Ammon's horn (tissue), 1 donor: Measurements from ENCODE around the gene MSL2.
"Not testable (repeated sequence)": the region's sequence is repeated elsewhere in the genome, so short reads cannot be mapped to it uniquely, and the experiment has no call there.

Experiments
- DNase-seq: peaks from one replicate; pipeline ENCODE4 v3.0.0-alpha.2; 2016; ENCODE audit warnings: low spot score

Gene MSL2

DNA sequence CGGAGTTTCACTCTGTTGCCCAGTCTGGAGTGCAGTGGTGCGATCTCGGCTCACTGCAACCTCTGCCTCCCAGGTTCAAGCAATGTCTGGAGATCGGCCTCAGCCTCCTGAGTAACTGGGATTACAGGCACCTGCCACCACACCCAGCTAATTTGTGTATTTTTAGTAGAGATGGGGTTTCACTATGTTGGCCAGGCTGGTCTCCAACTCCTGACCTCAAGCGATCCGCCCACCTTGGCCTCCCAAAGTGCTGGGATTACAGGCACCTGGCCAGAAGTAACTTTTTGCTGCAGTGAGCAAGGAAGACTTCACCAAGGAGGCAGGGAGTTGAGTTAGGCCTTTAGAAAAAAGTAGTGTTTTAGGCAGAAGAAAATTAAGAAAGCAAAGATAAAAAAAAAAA lies 3.9 kb downstream of the MSL2 start:
- not testable (repeated sequence) for DNase-seq

DNA sequence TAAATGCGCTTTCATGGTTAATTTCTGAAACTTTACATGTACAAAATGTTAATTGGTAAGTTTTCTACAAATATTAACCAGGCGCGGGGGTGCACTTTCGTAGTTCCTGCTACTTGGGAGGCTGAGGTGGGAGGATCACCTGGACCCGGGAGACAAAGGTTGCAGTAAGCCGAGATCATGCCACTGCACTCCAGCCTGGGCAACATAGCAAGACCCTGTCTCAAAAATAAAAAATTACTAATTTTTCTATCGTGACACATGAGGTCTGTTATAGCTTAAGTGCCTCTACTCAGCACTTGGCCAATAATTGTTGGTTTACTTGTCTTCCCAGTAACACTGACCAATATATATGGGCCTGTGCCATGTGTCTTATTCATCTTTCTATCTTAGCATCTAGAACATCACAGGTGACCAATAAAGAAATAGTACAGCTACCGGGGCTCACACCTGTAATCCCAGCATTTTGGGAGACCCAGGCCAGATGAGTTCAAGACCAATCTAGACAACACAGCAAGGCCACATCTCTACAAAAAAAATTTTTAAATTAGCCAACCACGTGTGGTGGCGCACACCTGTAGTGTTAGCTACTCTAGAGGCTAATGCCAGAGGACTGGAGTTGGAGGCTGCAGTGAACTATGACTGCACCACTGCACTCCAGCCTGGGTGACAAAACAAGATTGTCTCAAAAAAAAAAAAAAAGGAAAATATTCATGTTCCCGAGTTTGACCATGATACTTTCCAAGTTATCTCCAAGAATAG lies 6.1 kb downstream of the MSL2 start:
- no peak for DNase-seq

DNA sequence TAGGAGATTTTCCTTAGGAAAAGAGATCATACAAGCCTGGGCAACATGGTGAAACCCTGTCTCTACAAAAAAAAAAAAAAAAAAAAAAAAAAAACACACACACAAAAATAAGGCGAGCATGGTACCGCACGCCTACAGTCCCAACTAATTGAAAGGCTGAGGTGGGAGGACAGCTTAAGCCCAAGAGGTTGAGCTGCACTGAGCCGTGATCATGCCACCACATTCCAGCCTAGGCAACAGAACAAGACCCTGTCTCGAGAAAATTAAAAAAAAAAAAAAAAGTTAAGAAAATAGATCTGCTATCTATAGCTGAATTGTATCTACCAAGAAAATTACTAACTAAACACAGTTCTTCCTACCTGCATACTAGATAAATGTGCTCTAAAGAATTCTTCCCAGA lies 7.1 kb downstream of the MSL2 start:
- DNase-seq = no peak

DNA sequence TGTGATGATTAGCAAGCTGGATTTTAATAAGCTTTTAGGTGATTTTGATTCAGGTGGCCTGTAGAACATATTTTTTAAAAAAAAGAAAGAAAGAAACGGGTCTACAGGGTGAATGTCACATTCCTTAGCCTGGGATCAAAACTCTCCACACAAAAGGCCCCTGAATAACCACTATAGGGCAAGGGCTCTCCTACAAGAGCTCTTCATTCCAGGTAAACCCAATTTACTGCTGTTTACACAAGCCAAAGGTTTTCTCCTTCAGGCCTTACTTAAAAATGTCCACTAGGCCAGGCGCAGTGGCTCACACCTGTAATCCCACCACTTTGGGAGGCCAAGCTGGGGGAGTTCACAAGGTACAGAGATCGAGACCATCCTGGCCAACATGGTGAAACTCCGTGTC lies 8.3 kb downstream of the MSL2 start:
- no peak for DNase-seq

DNA sequence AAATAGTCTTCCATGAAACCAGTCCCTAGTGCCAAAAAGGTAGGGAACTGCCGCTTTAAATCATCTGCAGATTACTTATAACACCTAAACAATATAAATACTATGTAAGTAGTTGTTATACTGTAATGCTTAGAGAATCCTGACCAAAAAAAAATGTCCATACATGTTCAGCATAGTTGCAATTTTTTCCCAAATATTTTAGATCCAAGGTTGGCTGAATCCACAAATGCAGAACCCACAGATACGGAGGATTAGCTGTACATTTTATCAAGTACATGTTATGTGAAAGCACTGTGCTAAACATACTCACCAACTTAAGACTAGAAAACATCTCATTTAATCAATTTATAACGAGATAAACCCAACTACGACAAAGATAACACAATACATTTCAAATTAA lies 9.3 kb downstream of the MSL2 start:
- no peak for DNase-seq

DNA sequence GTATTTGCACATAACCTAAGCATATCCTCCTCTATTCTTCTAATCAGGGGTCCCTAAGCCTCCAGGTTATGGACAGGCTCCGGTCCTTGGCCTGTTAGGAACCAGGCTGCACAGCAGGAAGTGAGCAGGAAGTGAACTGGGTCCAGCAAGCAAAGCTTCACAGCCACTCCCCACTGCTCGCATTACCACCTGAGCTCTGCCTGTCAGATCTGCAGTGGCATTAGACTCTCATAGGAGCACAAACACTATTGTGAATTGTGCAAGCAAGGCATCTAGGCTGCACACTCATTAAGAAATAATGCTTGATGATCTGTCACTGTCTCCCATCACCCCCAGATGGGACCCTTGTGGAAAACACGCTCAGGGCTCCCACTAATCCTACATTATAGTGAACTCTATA lies 9.8 kb downstream of the MSL2 start:
- no peak for DNase-seq

DNA sequence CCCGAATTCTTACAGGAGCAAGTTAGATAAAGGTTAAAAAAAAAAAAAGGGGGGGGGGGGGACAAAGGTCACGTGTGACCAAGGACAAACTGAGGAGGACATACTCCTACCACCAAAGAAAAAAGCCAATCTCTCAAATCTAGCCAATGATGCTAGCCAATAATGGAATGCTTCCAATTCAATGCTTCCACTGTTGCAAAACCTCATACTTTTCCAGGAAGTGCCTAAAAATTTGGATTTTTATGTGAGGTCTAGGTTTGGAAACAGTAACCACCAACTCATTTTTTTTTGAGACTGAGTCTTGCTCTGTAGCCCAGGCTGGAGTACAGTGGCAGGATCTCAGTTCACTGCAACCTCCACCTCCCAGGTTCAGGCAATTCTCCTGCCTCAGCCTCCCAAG lies 11.4 kb downstream of the MSL2 start:
- DNase-seq = no peak

DNA sequence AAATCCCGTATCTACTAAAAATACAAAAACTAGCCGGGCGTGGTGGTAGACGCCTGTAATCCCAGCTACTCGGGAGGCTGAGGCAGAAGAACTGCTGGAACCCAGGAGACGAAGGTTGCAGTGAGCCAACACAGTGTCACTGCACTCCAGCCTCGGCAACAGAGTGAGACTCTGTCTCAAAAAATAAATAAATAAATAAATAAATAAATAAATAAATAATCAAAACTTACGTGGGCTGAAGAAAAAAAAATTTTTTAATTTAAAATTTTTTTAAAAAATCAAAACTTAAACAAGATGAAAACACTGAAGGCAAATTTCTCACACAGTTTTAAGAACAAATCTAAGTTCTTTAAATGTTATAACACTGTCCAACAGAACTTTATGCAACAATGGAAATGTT lies 14.4 kb downstream of the MSL2 start:
- DNase-seq = no peak

DNA sequence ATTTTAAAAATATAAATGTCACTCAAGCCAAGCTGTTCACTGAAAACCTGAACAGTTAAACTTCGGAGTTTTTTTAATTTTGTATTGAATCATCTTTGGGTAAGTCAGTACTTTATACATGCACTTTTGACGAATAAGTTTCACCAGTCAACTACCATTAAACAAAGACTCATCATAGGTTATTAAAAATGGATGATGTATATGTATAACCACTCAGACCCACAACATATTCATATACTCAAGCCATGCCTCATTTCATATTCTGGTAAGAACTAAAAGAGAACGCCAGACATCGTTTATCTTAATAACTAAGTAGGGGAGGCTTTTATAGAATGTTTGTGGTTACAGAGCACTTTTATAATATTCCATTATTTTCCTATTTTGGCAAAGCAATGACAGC lies 18.3 kb downstream of the MSL2 start:
- DNase-seq = no peak

DNA sequence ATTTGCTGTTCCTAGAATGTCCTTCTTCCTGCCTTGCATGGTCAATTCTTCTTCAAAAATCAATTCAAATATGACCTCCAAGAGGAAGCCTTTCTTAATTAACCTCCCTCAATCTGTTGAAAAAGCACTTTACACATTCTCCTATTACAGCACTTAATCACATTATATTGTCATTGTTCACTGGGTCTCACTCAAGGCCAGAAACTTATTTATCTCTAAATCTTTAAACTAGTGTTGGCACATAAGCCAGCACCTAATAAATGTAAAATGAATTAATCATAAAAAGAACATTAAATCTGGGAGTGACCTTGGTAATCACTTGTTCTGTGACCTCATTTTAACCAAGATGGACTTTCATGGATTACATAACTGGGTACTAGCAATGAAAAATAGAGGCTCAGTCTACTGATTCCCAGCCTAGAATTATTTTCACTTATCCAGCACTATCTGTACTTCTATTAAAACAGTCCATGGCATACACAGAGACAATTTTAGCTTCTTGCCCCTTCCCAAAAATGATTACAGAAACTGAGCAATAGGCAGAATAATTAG lies 22.1 kb downstream of the MSL2 start:
- no peak for DNase-seq

DNA sequence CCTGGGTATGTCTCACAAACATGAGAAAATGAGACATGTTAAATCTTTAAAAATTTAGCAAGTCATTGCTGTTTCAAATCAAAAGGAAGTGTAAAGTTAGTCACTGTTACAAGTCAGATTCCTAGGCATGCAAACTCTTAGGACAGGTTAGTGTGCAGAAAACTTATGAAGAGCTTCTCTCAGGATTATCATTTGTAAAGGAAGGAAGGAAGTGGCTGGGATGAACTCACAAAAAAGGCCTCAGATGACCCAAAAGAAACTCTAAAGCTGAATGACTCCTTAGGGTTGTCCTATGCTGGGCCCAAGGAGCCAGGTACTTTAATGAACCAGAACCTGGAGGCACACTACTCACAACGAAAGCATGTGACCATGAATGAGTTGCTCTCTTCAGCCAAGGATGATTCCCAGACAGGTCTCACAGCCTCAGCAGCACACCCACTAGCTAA lies 25.0 kb downstream of the MSL2 start:
- DNase-seq = no peak

DNA sequence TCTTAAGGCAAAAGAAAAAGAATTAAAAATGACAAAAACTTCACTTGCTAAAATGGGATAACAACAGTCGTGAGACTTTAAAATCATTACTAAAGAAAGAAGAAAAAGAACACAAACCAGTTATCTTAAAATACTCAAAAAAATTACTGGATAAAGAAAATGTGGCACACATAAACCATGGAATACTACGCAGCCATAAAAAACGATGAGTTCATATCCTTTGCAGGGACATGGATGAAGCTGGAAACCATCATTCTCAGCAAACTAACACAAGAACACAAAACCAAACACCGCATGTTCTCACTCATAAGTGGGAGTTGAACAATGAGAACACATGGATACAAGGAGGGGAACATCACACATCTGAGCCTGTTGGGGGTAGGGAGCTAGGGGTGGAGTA lies 27.9 kb downstream of the MSL2 start:
- DNase-seq = not testable (repeated sequence)

DNA sequence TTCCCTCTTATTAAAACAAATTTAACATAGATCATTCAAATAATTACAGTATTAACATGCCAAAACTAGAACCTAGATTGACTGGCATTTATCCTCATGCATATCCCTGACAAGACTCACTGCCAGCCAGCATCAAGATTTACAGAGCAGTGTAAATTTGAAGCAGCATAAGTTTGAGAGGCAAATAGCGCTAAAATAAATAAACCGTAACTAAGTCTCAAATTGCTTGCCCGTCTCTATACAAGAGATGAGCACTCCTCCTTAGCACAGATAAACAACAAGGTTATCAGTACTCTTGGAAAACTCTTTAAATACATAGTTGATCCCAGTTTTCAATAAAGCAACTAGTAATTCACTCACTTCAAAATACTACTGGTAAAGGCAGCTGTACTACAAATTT lies 29.6 kb downstream of the MSL2 start:
- DNase-seq = no peak

DNA sequence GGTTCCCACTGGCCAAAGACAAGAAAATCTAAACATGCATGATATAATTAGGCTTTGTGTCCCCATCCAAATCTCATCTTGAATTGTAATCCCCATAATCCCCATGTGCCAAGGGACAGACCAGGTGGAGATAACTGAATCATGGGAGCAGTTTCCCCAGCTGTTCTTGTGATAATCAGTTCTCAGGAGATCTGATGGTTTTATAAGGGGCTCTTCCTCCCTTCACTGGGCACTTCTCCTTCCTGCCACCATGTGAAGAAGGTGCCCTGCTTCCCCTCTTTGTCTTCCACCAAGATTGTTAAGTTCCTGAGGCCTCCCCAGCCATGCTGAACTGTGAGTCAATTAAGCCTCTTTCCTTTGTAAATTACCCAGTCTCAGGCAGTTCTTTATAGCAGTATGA lies 32.5 kb downstream of the MSL2 start:
- not testable (repeated sequence) for DNase-seq

DNA sequence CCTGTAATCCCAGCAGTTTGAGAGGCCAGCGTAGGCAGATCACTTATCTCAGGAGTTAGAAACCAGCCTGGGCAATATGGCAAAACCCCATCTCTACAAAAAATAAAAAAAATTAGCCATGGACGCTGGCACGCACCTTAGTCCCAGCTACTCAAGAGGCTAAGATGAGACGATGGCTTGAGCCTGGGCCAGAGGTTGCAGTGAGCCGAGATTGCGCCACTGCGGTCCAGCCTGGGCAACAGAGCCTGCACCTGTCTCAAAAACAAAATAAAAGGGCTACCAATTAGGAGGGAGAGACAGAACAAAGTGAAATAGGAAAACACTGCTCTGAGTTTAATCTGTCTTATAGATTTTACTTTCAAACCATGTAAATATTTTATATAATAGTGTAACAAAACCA lies 33.8 kb downstream of the MSL2 start:
- DNase-seq = no peak

DNA sequence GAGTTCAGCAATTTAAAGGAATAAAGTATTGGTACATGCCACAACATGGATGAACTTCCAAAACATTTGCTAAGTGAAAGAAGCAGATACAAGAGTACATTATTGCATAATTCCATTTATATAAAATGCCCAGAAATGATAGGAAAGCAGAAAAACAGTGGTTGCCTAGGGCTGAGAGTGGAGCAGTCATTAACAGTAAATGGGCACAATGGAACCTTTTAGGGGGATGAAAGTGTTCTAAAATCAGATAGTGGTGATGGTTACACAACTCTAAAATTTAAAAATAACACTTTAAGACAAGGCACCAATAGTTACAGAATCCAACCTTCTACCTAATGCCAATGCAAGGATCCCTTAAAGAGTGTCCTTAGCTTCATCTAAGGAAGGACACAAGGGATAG lies 34.6 kb downstream of the MSL2 start:
- no peak for DNase-seq

DNA sequence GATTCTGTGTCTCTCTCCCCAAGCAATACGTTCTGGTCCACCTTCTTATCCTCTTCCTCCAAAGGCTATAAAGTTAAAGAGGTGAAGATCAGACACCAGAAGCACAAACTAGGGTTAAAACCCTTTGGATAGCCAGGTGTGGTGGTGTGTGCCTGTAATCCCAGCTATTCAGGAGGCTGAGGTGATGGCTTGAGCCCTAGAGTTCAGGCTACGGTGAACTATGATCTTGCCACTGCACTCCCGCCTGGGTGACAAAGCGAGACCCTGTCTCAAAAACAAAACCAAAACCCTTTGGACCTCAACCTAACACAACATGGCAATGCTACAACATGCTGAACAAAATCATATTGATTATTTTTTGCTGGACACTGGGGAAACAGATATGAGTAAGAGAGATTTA lies 43.2 kb downstream of the MSL2 start:
- DNase-seq = no peak

DNA sequence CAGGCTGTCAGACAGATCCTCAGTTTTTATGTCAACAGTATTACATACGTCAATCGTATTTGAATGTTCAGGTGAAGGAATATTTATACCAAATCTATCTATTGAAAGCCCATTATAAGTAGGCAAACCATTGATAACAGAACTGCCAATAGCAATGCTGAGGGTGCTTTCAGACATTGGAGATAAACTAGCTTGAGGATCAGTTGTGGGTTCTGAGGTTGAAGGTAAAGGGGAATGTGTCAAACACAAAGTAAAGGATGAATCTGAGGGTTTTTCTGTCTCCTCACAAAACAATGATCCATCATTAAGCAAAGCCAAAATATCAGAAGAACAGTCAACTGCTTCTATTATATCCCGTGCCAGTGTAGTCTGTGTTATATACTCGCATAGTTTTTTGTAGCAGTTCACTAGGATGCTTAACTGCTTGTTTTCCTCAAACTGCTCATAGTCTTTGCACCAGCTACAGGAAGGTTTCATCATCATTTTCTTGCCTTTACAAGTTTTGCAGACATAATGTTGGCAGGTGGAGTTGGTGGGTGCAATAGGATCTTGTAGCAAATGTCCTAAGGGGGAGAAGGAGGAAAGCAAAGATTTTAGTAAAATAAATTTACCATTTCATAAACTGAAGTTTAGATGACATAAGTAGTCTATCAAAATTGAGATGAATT lies 43.8 kb downstream of the MSL2 start:
- no peak for DNase-seq

DNA sequence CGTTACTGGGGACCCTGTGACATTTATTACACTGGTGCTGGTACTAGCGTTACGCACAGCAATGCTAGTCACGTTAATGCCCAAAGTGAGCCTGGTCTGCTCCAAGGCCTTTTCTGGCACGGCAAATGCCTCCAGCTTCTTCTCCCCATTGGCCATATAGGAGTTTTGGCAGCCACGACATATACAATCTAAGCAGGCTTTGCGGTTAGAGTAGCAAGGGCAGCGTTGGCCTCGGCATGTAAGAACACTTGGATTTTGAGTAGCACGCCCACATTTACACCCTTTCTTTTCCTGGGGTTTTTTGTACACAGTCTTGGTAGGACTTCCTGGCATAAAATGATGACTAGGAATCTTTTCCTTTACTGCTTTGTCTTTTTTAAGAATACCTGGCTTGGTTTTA lies 44.9 kb downstream of the MSL2 start:
- DNase-seq = no peak

DNA sequence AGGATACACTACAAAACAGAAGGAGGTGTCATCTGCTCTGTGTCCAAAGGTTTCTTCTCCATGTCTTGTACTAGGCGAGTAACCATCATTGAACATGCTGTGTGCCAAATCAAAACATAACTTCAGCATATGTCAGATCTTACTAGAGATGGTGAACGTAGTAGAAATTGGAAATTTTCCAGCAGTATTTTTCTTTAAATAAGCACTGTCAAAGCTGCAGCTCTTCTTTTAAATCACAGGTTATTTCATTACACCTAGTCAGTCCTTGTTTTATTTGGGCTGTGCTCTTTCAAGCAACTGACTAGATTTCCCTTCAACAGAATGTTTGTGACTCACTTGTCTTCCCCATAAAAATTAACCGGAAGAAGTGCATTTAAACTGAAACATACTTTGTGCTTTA lies 46.5 kb downstream of the MSL2 start:
- DNase-seq = no peak

DNA sequence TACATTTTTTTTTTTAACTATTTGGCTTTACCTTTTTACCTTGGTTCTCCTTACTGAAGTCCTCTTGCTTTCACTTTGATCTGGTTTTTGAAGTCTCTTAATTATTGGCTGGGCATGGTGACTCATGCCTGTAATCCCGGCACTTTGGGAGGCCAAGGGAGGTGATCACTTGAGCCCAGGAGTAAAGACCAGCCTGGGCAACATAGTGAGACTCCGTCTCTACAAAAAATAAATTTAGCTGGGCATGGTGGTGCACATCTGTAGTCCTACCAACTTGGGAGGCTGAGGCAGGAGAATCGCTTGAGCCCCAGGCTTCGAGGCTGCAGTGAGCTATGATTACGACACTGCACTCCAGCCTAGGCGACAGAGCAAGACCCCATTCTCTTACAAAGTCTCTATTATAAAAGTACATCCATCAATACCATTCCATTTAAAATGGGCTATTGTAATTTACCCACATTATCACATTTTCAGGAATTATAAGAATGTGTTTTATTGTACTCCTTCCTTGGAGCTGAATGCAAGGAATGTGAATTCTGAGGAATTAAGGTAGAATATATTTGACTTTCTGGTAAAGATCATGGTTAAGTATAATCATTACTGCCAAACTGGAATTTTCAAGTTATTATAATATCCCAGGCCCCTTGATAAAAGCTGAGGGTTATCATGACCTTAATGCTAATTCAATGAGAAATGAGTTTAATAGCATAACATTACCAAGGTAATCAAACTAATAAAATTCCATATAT lies 49.0 kb downstream of the MSL2 start:
- DNase-seq = no peak

DNA sequence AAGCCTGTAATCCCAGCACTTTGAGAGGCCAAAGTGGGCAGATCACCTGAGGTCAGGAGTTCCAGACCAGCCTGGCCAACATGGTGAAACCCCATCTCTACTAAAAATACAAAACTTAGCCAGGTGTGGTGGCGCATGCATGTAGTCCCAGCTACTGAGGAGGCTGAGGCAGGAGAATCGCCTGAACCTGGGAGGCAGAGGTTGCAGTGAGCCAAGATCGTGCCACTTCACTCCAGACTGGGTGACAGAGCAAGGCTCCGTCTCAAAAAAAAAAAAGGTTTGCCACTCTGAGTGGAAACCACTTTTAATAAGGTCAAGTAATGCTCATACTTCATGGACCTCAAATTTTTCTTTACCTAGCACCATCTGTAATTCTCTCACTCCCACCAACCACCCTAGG lies 51.7 kb downstream of the MSL2 start:
- DNase-seq = not testable (repeated sequence)

DNA sequence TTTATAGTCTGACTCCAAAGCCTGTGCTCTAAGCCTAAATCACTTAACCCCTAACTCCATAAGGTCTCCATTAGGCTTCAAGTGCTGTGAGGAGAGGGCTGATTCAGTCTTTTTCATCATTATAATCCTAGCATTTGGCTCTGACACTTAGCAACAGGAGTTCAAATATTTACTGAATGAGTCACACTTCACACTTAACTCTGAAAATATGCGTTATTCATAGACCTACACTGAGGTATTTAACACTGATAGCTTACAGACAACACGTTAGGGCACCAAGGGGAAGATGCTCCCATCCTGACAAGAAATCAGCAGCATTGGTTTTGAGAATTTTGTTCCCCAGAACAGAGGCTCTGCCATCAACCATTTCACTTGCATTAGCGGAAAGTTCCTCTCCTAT lies 53.5 kb downstream of the MSL2 start:
- peak; percentile 9 for DNase-seq
